GM13976 (cell line): Measurements from ENCODE around the gene SLC6A19.
"Not testable (repeated sequence)": the region's sequence is repeated elsewhere in the genome, so short reads cannot be mapped to it uniquely, and the experiment has no call there.

Experiments
- DNase-seq: peaks from one replicate; pipeline ENCODE4 v3.0.0; 2012; ENCODE audit warnings: low spot score
- in situ Hi-C: fragments of 300-500 bp; cut with MboI; formaldehyde crosslinking; loops from one replicate; pipeline ENCODE4 v1.12.0; 2022; ENCODE audit warnings: low sequenced_read_pairs, mixed read lengths, inconsistent platforms; ENCODE audit not compliant: unreplicated experiment
- TF ChIP-seq, protein P1 (sequence below): IDR thresholded peaks from 2 replicates; pipeline ENCODE4 v1.5.1; 2012; ENCODE audit warnings: borderline replicate concordance, mild to moderate bottlenecking; ENCODE audit not compliant: insufficient read depth; ENCODE audit errors: extremely low read depth, missing control alignments, control extremely low read depth

Gene SLC6A19

DNA sequence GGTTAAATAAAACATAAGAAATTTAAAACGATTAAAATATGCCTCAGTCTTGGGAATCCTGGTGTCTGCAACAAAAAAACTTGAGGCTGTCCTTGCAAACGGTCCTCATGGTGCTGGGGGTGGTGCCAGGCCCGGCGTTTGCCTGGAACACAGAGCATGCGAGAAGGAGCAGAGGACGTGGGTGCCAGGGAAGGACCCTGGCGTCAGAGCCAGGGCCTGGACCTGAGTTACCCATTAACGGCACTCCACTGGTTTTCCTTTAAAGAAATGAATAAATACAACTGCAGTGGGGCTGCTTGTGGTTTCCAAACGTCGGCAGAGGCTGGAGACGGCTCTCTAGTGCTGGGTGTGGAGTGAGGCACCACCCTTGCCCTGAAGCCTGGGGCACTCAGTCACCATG is 23.7 kb downstream of the SLC6A19 start, which contains the start of gene SLC6A18:
SLC6A18 (plus strand) TSS at position 301 of the 400 bp plus-strand sequence; CDS start at position 398, 97 bp downstream.
- TF ChIP-seq, protein P1, sequence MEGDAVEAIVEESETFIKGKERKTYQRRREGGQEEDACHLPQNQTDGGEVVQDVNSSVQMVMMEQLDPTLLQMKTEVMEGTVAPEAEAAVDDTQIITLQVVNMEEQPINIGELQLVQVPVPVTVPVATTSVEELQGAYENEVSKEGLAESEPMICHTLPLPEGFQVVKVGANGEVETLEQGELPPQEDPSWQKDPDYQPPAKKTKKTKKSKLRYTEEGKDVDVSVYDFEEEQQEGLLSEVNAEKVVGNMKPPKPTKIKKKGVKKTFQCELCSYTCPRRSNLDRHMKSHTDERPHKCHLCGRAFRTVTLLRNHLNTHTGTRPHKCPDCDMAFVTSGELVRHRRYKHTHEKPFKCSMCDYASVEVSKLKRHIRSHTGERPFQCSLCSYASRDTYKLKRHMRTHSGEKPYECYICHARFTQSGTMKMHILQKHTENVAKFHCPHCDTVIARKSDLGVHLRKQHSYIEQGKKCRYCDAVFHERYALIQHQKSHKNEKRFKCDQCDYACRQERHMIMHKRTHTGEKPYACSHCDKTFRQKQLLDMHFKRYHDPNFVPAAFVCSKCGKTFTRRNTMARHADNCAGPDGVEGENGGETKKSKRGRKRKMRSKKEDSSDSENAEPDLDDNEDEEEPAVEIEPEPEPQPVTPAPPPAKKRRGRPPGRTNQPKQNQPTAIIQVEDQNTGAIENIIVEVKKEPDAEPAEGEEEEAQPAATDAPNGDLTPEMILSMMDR = no peak
- no peak for DNase-seq
- in situ Hi-C loops = no loop called here

DNA sequence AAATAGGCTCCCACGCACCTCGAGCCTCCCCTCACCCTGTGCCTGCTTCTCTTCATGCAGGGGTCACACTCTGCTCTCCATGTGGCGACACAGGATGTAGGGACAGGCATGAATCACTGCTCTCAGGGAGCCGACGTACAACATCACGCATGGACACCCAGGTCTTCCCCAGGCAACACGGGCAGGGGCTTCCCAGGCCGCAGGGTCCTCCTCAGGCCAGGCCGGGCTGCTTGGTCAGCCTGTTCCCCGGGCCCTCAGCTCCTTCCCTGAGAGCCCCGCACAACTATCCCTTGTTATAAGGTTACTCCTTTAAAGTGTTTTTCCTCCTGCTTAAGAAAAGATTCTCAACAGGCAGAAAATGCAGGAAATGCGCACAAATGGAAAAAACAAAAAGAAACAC is 24.8 kb downstream of the SLC6A19 start:
- TF ChIP-seq, protein P1 = no peak
- in situ Hi-C loops = no loop called here
- DNase-seq = no peak

DNA sequence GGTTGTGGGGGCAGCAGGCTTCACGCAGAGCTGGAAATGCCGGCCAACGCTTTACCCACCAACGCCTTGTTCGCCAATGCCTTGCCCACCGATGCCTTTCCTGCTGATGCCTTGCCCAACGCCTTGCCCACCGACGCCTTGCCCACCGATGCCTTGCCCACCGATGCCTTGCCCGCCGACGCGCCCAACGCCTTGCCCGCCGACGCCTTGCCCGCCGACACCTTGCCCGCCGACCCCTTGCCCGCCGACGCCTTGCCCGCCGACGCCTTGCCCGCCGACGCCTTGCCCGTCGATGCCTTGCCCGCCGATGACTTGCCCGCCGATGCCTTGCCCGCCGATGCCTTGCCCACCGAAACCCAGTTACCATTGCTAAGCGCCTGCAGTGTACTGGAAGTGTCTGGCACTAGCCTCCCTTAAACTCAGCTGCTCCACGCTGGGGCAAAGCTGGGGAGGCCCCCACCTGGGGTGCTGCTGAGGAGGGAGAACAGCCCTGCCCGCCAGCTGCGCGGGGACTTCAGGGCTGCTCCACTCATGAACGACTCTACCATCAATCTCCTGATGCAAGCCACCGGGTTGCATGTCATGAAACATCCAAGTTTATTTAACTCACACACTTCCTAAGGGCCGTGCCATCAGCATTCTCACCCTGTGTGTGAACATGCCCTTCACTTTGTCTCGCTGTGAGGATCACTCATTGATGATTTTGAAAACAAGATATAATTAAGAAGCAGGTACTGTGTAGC is 25.6 kb downstream of the SLC6A19 start:
- DNase-seq = no peak
- in situ Hi-C loops = no loop called here
- TF ChIP-seq, protein P1 = no peak

DNA sequence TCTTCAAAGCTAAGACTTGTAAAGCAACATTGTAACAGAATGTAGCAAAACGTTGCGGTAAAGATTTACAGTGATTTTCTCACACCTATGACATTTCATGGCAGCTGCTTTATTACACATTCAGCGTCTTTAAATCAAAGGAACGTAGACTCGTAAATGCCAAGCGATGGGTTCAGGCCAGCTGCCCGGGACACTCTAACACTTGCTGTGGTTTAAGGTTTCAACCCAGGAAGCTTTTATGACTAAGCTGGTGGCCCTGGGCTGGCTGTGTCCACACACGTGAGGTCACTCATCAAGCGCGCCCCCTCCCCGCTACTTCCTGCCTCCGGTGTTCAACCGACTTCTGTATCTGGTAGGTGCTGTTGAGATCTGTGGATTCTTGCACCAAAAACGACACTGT is 26.3 kb downstream of the SLC6A19 start:
- in situ Hi-C loops = no loop called here
- no peak for DNase-seq
- TF ChIP-seq, protein P1 = no peak

DNA sequence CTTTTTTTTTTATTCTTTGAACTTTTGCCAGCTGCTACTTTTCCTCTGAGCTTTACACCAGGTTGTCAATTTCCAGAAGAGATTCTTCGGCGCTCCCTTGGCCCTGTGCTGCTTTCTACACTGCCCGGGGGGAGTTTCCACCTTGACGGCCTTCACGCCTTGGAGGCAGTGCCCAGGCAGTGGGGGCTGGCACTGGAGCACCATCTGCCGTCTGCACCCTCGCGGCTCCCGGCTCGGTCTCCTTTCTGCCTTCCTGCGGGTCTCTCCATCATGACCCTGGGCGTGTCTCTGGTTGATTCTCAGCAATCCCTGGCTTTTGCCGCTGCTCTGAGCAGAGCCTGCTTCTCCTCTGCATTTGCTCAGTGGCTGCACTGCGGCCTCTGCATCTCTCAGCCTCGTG is 26.7 kb downstream of the SLC6A19 start:
- in situ Hi-C loops = no loop called here

DNA sequence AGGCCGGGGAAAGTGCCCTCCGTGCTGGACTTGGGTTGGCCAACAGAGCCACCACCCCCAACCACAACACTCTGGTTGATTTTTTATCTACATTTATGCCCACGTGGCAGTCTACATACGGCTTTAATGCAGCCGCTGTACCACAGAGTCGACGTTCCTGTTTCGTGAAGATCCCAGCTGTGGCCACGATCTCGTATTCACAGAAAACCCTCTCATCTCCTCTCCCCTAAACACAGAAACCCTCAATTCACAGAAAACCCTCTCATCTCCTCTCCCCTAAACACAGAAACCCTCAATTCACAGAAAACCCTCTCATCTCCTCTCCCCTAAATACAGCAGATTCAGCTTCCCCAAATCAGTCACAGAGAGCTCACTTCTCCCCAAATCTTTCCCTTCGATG is 27.6 kb downstream of the SLC6A19 start:
- in situ Hi-C loops, DNase-seq: not testable (repeated sequence)

More for the DNA sequence above, 26.7 kb downstream of the SLC6A19 start:
- DNase-seq = no peak
- TF ChIP-seq, protein P1 = no peak

DNA sequence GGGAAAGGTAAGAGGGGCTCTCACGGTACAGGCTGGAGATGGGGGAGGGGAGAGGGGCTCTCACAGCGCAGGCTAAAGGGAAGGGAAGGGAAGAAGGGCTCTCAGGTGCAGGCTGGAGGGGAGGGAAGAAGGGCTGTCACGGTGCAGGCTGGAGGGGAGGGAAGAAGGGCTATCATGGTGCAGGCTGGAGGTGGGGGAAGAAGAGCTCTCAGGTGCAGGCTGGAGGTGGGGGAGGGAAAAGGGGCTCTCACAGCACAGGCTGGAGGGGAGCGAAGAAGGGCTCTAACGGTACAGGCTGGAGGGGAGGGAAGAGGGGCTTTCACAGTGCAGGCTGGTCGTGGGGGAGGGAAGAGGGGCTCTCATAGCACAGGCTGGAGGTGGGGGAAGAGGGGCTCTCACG is 28.4 kb downstream of the SLC6A19 start:
- TF ChIP-seq, protein P1 = no peak
- no peak for DNase-seq
- in situ Hi-C loops = no loop called here
